GM21381 (cell line): ENCODE results near the gene ROCK2.

Experiments
- ATAC-seq: cut with Tn5 transposase; IDR thresholded peaks from one replicate; pipeline ENCODE4 v1.9.1; 2021; ENCODE audit warnings: mild to moderate bottlenecking, moderate library complexity; ENCODE audit not compliant: unreplicated experiment

ROCK2 gene

GRCh38 chr2:11158916-11159573, 185.4 kb downstream of the ROCK2 start:
- no peak for ATAC-seq

- no peak for ATAC-seq
Measured at GRCh38 chr2:11157731-11158130, 186.7 kb downstream of the ROCK2 start.

GRCh38 chr2:11157296-11157695, 187.1 kb downstream of the ROCK2 start:
- no peak for ATAC-seq

- ATAC-seq: no peak
Measured at GRCh38 chr2:11156396-11157075, 187.9 kb downstream of the ROCK2 start.

GRCh38 chr2:11155381-11156035, 188.9 kb downstream of the ROCK2 start, which contains the start of gene SLC66A3:
Gene SLC66A3, plus strand, starts transcription at chr2:11155467. Its CDS starts 80 bp downstream, at chr2:11155547.
- ATAC-seq: peak; percentile 74

- peak; percentile 58 for ATAC-seq
Measured at GRCh38 chr2:11154923-11155380, 189.5 kb downstream of the ROCK2 start.

- ATAC-seq: peak; percentile 25
Measured at GRCh38 chr2:11154016-11154922, 190.2 kb downstream of the ROCK2 start.

GRCh38 chr2:11152591-11152990, 191.8 kb downstream of the ROCK2 start:
- no peak for ATAC-seq

- no peak for ATAC-seq
Measured at GRCh38 chr2:11147263-11147662, 197.2 kb downstream of the ROCK2 start.

GRCh38 chr2:11146076-11146475, 198.4 kb downstream of the ROCK2 start:
- ATAC-seq: no peak

GRCh38 chr2:11145350-11145749, 199.1 kb downstream of the ROCK2 start:
- no peak for ATAC-seq

GRCh38 chr2:11144738-11145079, 199.7 kb downstream of the ROCK2 start:
- ATAC-seq: no peak

GRCh38 chr2:11144077-11144737, 200.2 kb downstream of the ROCK2 start:
- ATAC-seq: no peak

GRCh38 chr2:11142987-11143386, 201.4 kb downstream of the ROCK2 start:
- no peak for ATAC-seq

- ATAC-seq: no peak
Measured at GRCh38 chr2:11142330-11142729, 202.1 kb downstream of the ROCK2 start.

- ATAC-seq: no peak
Measured at GRCh38 chr2:11141319-11141718, 203.1 kb downstream of the ROCK2 start.

- ATAC-seq: no peak
Measured at GRCh38 chr2:11140492-11140891, 203.9 kb downstream of the ROCK2 start.

- ATAC-seq: no peak
Measured at GRCh38 chr2:11134349-11134748, 210.1 kb downstream of the ROCK2 start.

GRCh38 chr2:11133936-11134320, 210.5 kb downstream of the ROCK2 start:
- ATAC-seq: no peak

GRCh38 chr2:11133238-11133935, 211.0 kb downstream of the ROCK2 start:
- no peak for ATAC-seq
